ENCODE data around the gene MAP9.

DNA sequence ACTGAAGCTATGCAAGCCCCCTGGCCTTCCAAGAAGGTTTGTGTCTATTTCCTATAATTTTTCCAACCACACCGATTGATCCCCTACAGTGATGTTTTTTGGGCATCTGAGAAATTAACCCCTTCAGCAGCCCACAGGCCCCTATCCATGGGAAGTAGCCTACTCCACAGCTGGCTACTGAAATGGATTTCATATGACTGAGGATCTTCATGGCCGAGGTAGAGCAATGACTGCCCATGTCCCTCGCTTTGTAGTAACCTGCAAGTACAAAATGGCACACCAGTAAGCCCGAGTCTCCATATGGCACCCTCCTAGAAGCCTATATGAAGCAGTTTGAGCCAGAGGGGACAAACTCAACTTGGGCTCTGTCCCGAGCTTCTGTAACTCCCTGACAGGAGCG, 36.8 kb downstream of the MAP9 start:
- TF ChIP-seq EZH2phosphoT487 (IDR thresholded peaks at IDR 0.05; ENCODE audit: insufficient read depth, low read depth) (no peak), EZH2 (IDR thresholded peaks at IDR 0.05; ENCODE audit: insufficient read depth, poor library complexity, severe bottlenecking) (no peak)

All from GM23248 (cell line).